ENCODE data around the gene KCP. TPM values are rescaled to one million over a fixed set of nuclear protein-coding genes. Genes with fewer than 3 reads are reported as not detected.

Gene KCP
- total RNA-seq, 1 experiment from 2014 or later: 5.3 TPM

- H2BK5ac ChIP-seq (ENCODE audit: insufficient read length, low read length): no peak overlapping the region
- Mint-ChIP-seq H3K27ac (peak overlapping the region in 1 of 3 experiments; percentile 57; a peak in 2 of 7 replicates), H3K27me3 (ENCODE audit: low read depth) (no peaks in the 10 kb centered on the region; the same call in 1 of the 2 replicates), H3K4me1 (peaks cover 36% of the 10 kb centered on the region in 2 experiments), H3K9me3 (no peaks in the 10 kb centered on the region), H3K4me3 (no peak overlapping the region), H3K36me3 (ENCODE audit: insufficient read depth in 1 of 3, low read depth in 3 of 3) (peaks cover 3 to 40% (median 33%) of the 10 kb centered on the region in 3 experiments; a peak in 6 of 7 replicates)
- H3K4me1 ChIP-seq (ENCODE audit: insufficient read depth, low read length): peaks cover 5% of the 10 kb centered on the region
- no peaks in the 10 kb centered on the region for H3K23me2 ChIP-seq (ENCODE audit: insufficient read length, low read depth, low read length, poor library complexity, severe bottlenecking)
- H3T11ph ChIP-seq (ENCODE audit: low read length): no peak overlapping the region
- H3K56ac ChIP-seq (ENCODE audit: insufficient read length, low read depth, low read length): no peak overlapping the region
- H2AK5ac ChIP-seq (ENCODE audit: insufficient read length, low read length): no peak overlapping the region
- H4K5ac ChIP-seq (ENCODE audit: insufficient read length, low read depth, low read length): no peak overlapping the region
- no peaks in the 10 kb centered on the region for H3K79me2 ChIP-seq (ENCODE audit: insufficient read depth, low read length)
- no peak overlapping the region for H2AFZ ChIP-seq (ENCODE audit: low read length)
- no peaks in the 10 kb centered on the region for H4K20me1 ChIP-seq (ENCODE audit: control insufficient read depth, insufficient read depth, insufficient read length)
- no peaks in the 10 kb centered on the region for H3K27me3 ChIP-seq (ENCODE audit: insufficient read depth, low read length)
- H3K4ac ChIP-seq (ENCODE audit: low read depth, low read length): no peak overlapping the region
- TF ChIP-seq CTCF (conservative IDR thresholded peaks at IDR 0.05): no peak
- no peak overlapping the region for H3K4me2 ChIP-seq (ENCODE audit: insufficient read depth, insufficient read length, low read length)
- no peaks in the 10 kb centered on the region for H3K79me1 ChIP-seq (ENCODE audit: insufficient read depth, low read depth, low read length, poor library complexity, severe bottlenecking)
- H3K23ac ChIP-seq (ENCODE audit: insufficient read length, low read depth, low read length): no peak overlapping the region
- H4K91ac ChIP-seq (ENCODE audit: insufficient read length, low read depth, low read length): no peak overlapping the region
- no peaks in the 10 kb centered on the region for H3K9me3 ChIP-seq (ENCODE audit: control insufficient read depth, low read depth, low read length)
- H3K18ac ChIP-seq (ENCODE audit: insufficient read length, low read depth, low read length): no peak overlapping the region
- WGBS (ENCODE audit: extremely low coverage, insufficient read length, low lambda C conversion rate): no CpG with 5 or more reads among the region's 5 CpGs
- H3K27ac ChIP-seq (ENCODE audit: insufficient read length, low read depth, low read length): no peak overlapping the region
- H4K8ac ChIP-seq (replicated peaks; ENCODE audit: insufficient read length, low read depth, low read length): no peak overlapping the region
- no peak overlapping the region for H3K9ac ChIP-seq (ENCODE audit: extremely low read depth, insufficient read length, low read length)
- H2BK120ac ChIP-seq (ENCODE audit: low read depth, low read length, poor library complexity, severe bottlenecking): no peak overlapping the region
- H2BK20ac ChIP-seq (ENCODE audit: low read depth, low read length, poor library complexity, severe bottlenecking): no peak overlapping the region
- H2BK15ac ChIP-seq (ENCODE audit: low read depth, low read length): no peak overlapping the region
- H3K14ac ChIP-seq (ENCODE audit: insufficient read depth, low read length): no peak overlapping the region
- H2BK12ac ChIP-seq (ENCODE audit: insufficient read length, low read depth, low read length): no peak overlapping the region
- no peak for DNase-seq
These were observed 40.8 kb upstream of the KCP start for GRCh38 chr7:128951296-128951695.
